ENCODE data around the gene SDHAF2. TPM values are rescaled to one million over a fixed set of nuclear protein-coding genes. Genes with fewer than 3 reads are reported as not detected.
A peak's percentile ranks its signal among the peaks of the same experiment; 100 is the strongest.

The SDHAF2 gene
- total and polyA plus RNA-seq, 2 donors (not counting 1 experiment from before 2014, with no cell fraction given) = 61.8 to 65.3 TPM

GRCh38 chr11:61414547-61414946 is 15.4 kb upstream of the SDHAF2 start:
- TF ChIP-seq CTCF (conservative IDR thresholded peaks at IDR 0.05 in 1 of 2, IDR thresholded peaks at IDR 0.05 in 1 of 2; ENCODE audit: low read depth in 1 of 2, low read length in 2 of 2) (no peak), EZH2 (IDR thresholded peaks at IDR 0.05; ENCODE audit: low read length, missing control alignments) (no peak)
- H3K4me1 ChIP-seq (ENCODE audit: control insufficient read depth, extremely low read depth, insufficient read depth, low read length) = no peaks in the 10 kb centered on the region
- H3K36me3 ChIP-seq (ENCODE audit: control insufficient read depth, insufficient read depth, low read length) = peaks cover 25% of the 10 kb centered on the region
- H2AFZ ChIP-seq (ENCODE audit: low read length) = no peak overlapping the region
- DNase-seq (ENCODE audit: low read depth in 2 of 2) = no peak
- H3K27ac ChIP-seq (ENCODE audit: insufficient read depth, low read length) = no peak overlapping the region
- no peaks in the 10 kb centered on the region for H4K20me1 ChIP-seq (ENCODE audit: control insufficient read depth, extremely low read depth, insufficient read depth, low read length)
- no peak overlapping the region for H3K9ac ChIP-seq (ENCODE audit: insufficient read depth, low read length)
- peaks cover 8% of the 10 kb centered on the region for H3K79me2 ChIP-seq (ENCODE audit: control insufficient read depth, insufficient read depth, low read length)
- H3K4me2 ChIP-seq (ENCODE audit: extremely low read depth, insufficient read depth, low read length) = no peak overlapping the region
- no peak overlapping the region for H3K4me3 ChIP-seq (replicated peaks in 1 of 4; ENCODE audit: control extremely low read depth in 1 of 4, insufficient read depth in 1 of 4, low read depth in 3 of 4, low read length in 4 of 4)
- no peaks in the 10 kb centered on the region for H3K27me3 ChIP-seq (ENCODE audit: control insufficient read depth, insufficient read depth, low read length)
- H3K9me3 ChIP-seq (ENCODE audit: control insufficient read depth, insufficient read depth, low read depth, low read length) = no peaks in the 10 kb centered on the region

- peaks cover 28% of the 10 kb centered on the region for H3K36me3 ChIP-seq (ENCODE audit: control insufficient read depth, insufficient read depth, low read length)
- no peaks in the 10 kb centered on the region for H4K20me1 ChIP-seq (ENCODE audit: control insufficient read depth, extremely low read depth, insufficient read depth, low read length)
Measured at GRCh38 chr11:61415381-61415780, 14.5 kb upstream of the SDHAF2 start.

GRCh38 chr11:61416941-61417340 is 13.0 kb upstream of the SDHAF2 start:
- Histone ChIP-seq H4K20me1 (ENCODE audit: control insufficient read depth, extremely low read depth, insufficient read depth, low read length) (no peaks in the 10 kb centered on the region), H3K36me3 (ENCODE audit: control insufficient read depth, insufficient read depth, low read length) (peaks cover 34% of the 10 kb centered on the region), H3K79me2 (ENCODE audit: control insufficient read depth, insufficient read depth, low read length) (peaks cover 16% of the 10 kb centered on the region), H2AFZ (ENCODE audit: low read length) (no peak overlapping the region), H3K4me1 (ENCODE audit: control insufficient read depth, extremely low read depth, insufficient read depth, low read length) (no peaks in the 10 kb centered on the region), H3K9me3 (ENCODE audit: control insufficient read depth, insufficient read depth, low read depth, low read length) (no peaks in the 10 kb centered on the region), H3K4me3 (replicated peaks in 1 of 4; ENCODE audit: control extremely low read depth in 1 of 4, insufficient read depth in 1 of 4, low read depth in 3 of 4, low read length in 4 of 4) (no peak overlapping the region), H3K9ac (ENCODE audit: insufficient read depth, low read length) (no peak overlapping the region), H3K4me2 (ENCODE audit: extremely low read depth, insufficient read depth, low read length) (no peak overlapping the region), H3K27me3 (ENCODE audit: control insufficient read depth, insufficient read depth, low read length) (no peaks in the 10 kb centered on the region), H3K27ac (ENCODE audit: insufficient read depth, low read length) (peak overlapping the region; percentile 28)
- DNase-seq (ENCODE audit: low read depth in 2 of 2) = no peak
- no peak for TF ChIP-seq CTCF (conservative IDR thresholded peaks at IDR 0.05 in 1 of 2, IDR thresholded peaks at IDR 0.05 in 1 of 2; ENCODE audit: low read depth in 1 of 2, low read length in 2 of 2)
- TF ChIP-seq EZH2 (IDR thresholded peaks at IDR 0.05; ENCODE audit: low read length, missing control alignments) = no peak

More at GRCh38 chr11:61415381-61415780, 14.5 kb upstream of the SDHAF2 start:
- TF ChIP-seq EZH2 (IDR thresholded peaks at IDR 0.05; ENCODE audit: low read length, missing control alignments) (no peak), CTCF (conservative IDR thresholded peaks at IDR 0.05 in 1 of 2, IDR thresholded peaks at IDR 0.05 in 1 of 2; ENCODE audit: low read depth in 1 of 2, low read length in 2 of 2) (no peak)
- H3K9me3 ChIP-seq (ENCODE audit: control insufficient read depth, insufficient read depth, low read depth, low read length) = no peaks in the 10 kb centered on the region
- peaks cover 10% of the 10 kb centered on the region for H3K79me2 ChIP-seq (ENCODE audit: control insufficient read depth, insufficient read depth, low read length)
- H3K27ac ChIP-seq (ENCODE audit: insufficient read depth, low read length) = no peak overlapping the region
- DNase-seq (ENCODE audit: low read depth in 2 of 2) = no peak
- no peak overlapping the region for H3K4me3 ChIP-seq (replicated peaks in 1 of 4; ENCODE audit: control extremely low read depth in 1 of 4, insufficient read depth in 1 of 4, low read depth in 3 of 4, low read length in 4 of 4)
- no peaks in the 10 kb centered on the region for H3K27me3 ChIP-seq (ENCODE audit: control insufficient read depth, insufficient read depth, low read length)
- no peaks in the 10 kb centered on the region for H3K4me1 ChIP-seq (ENCODE audit: control insufficient read depth, extremely low read depth, insufficient read depth, low read length)
- no peak overlapping the region for H3K4me2 ChIP-seq (ENCODE audit: extremely low read depth, insufficient read depth, low read length)
- no peak overlapping the region for H3K9ac ChIP-seq (ENCODE audit: insufficient read depth, low read length)
- no peak overlapping the region for H2AFZ ChIP-seq (ENCODE audit: low read length)
